Type B pancreatic cell (in vitro differentiated cells): Measurements from ENCODE around the gene PCAT6. TPM values are rescaled to one million over a fixed set of nuclear protein-coding genes. Genes with fewer than 3 reads are reported as not detected.

ENCODE experiments used
- DNase-seq: peaks from one replicate; pipeline ENCODE4 v3.0.0; 2021; ENCODE audit warnings: mixed read lengths; ENCODE audit not compliant: unreplicated experiment; ENCODE audit errors: extremely low spot score
- H3K27ac Mint-ChIP-seq: 2 replicates; pipeline ENCODE4 v1.8.0; 2021; ENCODE audit warnings: mild to moderate bottlenecking, mixed read lengths
- H3K27me3 Mint-ChIP-seq: 2 replicates; pipeline ENCODE4 v1.8.0; 2021; ENCODE audit warnings: mixed read lengths
- H3K36me3 Mint-ChIP-seq: 2 replicates; pipeline ENCODE4 v1.8.0; 2021; ENCODE audit warnings: mixed read lengths
- H3K4me1 Mint-ChIP-seq: one replicate; pipeline ENCODE4 v1.8.0; 2021; ENCODE audit warnings: mixed read lengths; ENCODE audit not compliant: unreplicated experiment
- H3K4me3 Mint-ChIP-seq: 2 replicates; pipeline ENCODE4 v1.8.0; 2021; ENCODE audit warnings: mild to moderate bottlenecking, mixed read lengths
- H3K9me3 Mint-ChIP-seq: 2 replicates; pipeline ENCODE4 v1.8.0; 2021; ENCODE audit warnings: mixed read lengths
- total RNA-seq: library from RNA; stranded (reverse); gene quantifications from 2 replicates; pipeline ENCODE4 v1.2.1, GENCODE V29; 2021; ENCODE audit warnings: low replicate concordance
- TF ChIP-seq, protein P1 (sequence below): fragments of 200-600 bp; sonication (generic); conservative IDR thresholded peaks from 2 replicates; pipeline ENCODE4 v1.5.0; 2021; ENCODE audit warnings: antibody characterized with exemption, mild to moderate bottlenecking

The PCAT6 gene
- total RNA-seq, 1 donor from 2014 or later = 7.9 TPM

- DNase-seq = no peak
- no peaks in the 10 kb centered on the region for H3K27me3 Mint-ChIP-seq
- no peaks in the 10 kb centered on the region for H3K36me3 Mint-ChIP-seq
- H3K27ac Mint-ChIP-seq = peak overlapping the region; percentile 94
- no peaks in the 10 kb centered on the region for H3K9me3 Mint-ChIP-seq
- peaks cover 13% of the 10 kb centered on the region for H3K4me1 Mint-ChIP-seq
- no peak overlapping the region for H3K4me3 Mint-ChIP-seq
- TF ChIP-seq, protein P1, sequence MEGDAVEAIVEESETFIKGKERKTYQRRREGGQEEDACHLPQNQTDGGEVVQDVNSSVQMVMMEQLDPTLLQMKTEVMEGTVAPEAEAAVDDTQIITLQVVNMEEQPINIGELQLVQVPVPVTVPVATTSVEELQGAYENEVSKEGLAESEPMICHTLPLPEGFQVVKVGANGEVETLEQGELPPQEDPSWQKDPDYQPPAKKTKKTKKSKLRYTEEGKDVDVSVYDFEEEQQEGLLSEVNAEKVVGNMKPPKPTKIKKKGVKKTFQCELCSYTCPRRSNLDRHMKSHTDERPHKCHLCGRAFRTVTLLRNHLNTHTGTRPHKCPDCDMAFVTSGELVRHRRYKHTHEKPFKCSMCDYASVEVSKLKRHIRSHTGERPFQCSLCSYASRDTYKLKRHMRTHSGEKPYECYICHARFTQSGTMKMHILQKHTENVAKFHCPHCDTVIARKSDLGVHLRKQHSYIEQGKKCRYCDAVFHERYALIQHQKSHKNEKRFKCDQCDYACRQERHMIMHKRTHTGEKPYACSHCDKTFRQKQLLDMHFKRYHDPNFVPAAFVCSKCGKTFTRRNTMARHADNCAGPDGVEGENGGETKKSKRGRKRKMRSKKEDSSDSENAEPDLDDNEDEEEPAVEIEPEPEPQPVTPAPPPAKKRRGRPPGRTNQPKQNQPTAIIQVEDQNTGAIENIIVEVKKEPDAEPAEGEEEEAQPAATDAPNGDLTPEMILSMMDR = no peak
Observed at GRCh38 chr1:202835548-202836072, 24.9 kb downstream of the PCAT6 start.

- TF ChIP-seq, protein P1 = no peak
- H3K27me3 Mint-ChIP-seq = no peaks in the 10 kb centered on the region
- H3K36me3 Mint-ChIP-seq = no peaks in the 10 kb centered on the region
- peak overlapping the region; percentile 65 for H3K4me3 Mint-ChIP-seq
- DNase-seq = no peak
- H3K9me3 Mint-ChIP-seq = no peaks in the 10 kb centered on the region
- H3K27ac Mint-ChIP-seq = peak overlapping the region; percentile 94
- H3K4me1 Mint-ChIP-seq = peaks cover 13% of the 10 kb centered on the region
Observed at GRCh38 chr1:202836623-202837403, 26.1 kb downstream of the PCAT6 start.

- H3K4me1 Mint-ChIP-seq = peaks cover 13% of the 10 kb centered on the region
- no peaks in the 10 kb centered on the region for H3K27me3 Mint-ChIP-seq
- H3K9me3 Mint-ChIP-seq = no peaks in the 10 kb centered on the region
- no peaks in the 10 kb centered on the region for H3K36me3 Mint-ChIP-seq
- H3K27ac Mint-ChIP-seq = peak overlapping the region; percentile 25
- TF ChIP-seq, protein P1 = no peak
- DNase-seq = no peak
- H3K4me3 Mint-ChIP-seq = peak overlapping the region; percentile 1
Observed at GRCh38 chr1:202837746-202838262, 27.1 kb downstream of the PCAT6 start.

DNA sequence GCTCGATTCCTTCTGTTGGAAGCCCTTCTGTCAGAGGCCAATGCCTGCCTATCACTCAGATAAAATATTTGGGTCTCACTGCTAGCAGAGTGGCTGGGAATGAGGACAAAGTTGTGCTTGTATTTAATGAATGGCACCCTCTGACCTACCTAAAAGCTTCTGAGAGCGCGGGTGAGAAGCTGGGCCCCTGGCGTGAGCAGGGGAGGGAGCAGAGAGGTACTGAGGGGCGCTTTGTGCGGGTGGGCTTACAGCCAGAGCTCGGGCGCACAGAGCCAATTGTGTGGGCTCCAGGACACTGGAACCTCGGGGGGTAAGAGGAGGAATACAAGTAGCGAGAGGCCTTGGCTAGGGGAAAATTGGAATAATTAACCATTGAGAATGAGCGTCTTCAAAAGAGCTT lies 32.3 kb downstream of the PCAT6 start:
- TF ChIP-seq, protein P1 = no peak
- no peak for DNase-seq
- Mint-ChIP-seq H3K36me3 (peaks cover 3% of the 10 kb centered on the region), H3K27ac (no peak overlapping the region), H3K27me3 (no peaks in the 10 kb centered on the region), H3K9me3 (no peaks in the 10 kb centered on the region), H3K4me1 (no peaks in the 10 kb centered on the region), H3K4me3 (no peak overlapping the region)

- H3K36me3 Mint-ChIP-seq = peaks cover 3% of the 10 kb centered on the region
- no peaks in the 10 kb centered on the region for H3K27me3 Mint-ChIP-seq
- H3K9me3 Mint-ChIP-seq = no peaks in the 10 kb centered on the region
- H3K4me3 Mint-ChIP-seq = no peak overlapping the region
- no peaks in the 10 kb centered on the region for H3K4me1 Mint-ChIP-seq
- no peak for DNase-seq
- TF ChIP-seq, protein P1 = no peak
- peak overlapping the region; percentile 56 for H3K27ac Mint-ChIP-seq
Observed at GRCh38 chr1:202844259-202844658, 33.5 kb downstream of the PCAT6 start.
